ENCODE measurements around the gene OLR1. TPM values are rescaled to one million over a fixed set of nuclear protein-coding genes. Genes with fewer than 3 reads are reported as not detected.
"Not testable (repeated sequence)": the region's sequence is repeated elsewhere in the genome, so short reads cannot be mapped to it uniquely, and the experiment has no call there.

The OLR1 gene
- 1 to 10 TPM in 2 of 5 donors, under 1 TPM in 3; 0.31 to 1.8 (median 0.54) TPM for polyA plus RNA-seq (ENCODE audit: insufficient read depth in 1 of 5, insufficient read length in 5 of 5, low replicate concordance in 1 of 5)
- long read RNA-seq, donor 1, partial matches to known transcripts: 0 of 1 reads
- long read RNA-seq, donor 1, other reads (novel, unspliced or antisense): 0 of 1 reads
- long read RNA-seq, donor 2: 0 reads
- long read RNA-seq, donor 3, partial matches to known transcripts: 0 of 1 reads
- long read RNA-seq, donor 3, other reads (novel, unspliced or antisense): 0 of 1 reads
- long read RNA-seq, donor 4: 0 reads
- long read RNA-seq, donor 5: 0 reads
- long read RNA-seq, donor 6: 0 reads
- long read RNA-seq, donor 7: 0 reads
- long read RNA-seq, donor 8: 0 reads

- no peak for DNase-seq
Observed at GRCh38 chr12:10171973-10172728, at the start of gene OLR1. TSS of gene OLR1 (minus strand) at chr12:10172132. CDS start at chr12:10172077, 55 bp downstream.

GRCh38 chr12:10220398-10221077 lies 48.6 kb upstream of the OLR1 start:
- peak; percentile 27 to 37 for DNase-seq

DNA sequence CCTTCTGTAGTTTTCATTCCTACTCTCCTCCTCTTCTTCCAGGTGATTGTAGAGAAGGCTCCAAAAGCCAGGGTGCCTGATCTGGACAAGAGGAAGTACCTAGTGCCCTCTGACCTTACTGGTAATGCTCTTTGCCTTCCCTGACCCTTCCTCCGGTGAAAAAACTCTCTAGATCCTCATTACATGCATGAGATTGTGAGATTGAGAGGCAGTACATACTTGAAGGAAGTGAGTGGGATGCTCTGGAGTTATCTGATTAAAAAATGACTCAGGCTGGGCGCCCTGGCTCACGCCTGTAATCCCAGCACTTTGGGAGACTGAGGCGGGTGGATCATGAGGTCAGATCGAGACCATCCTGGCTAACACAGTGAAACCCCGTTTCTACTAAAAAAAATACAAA lies 46.1 kb upstream of the OLR1 start:
- no peak for DNase-seq

- DNase-seq: not testable (repeated sequence)
Observed at GRCh38 chr12:10215946-10216345, 44.0 kb upstream of the OLR1 start.

- DNase-seq: no peak
Observed at GRCh38 chr12:10215436-10215835, 43.5 kb upstream of the OLR1 start.

DNA sequence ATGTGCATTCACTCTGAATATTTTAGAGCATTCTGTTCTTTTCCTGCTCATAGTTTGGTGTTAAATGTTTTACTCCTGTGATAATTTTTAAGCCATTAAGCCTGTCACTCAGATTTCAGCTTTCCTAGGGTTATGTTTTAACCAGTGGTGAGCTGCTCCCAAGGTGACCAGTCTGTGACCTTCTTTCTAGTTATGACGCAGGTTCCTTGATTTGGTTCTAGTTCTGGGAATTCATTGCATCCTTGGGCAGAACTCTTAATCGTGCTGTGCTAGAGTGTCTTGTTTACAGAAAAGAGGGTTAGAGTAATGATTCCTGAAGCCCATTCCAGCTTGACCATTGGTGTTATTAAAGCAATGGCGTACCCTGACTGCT lies 42.9 kb upstream of the OLR1 start:
- DNase-seq: no peak

- no peak for DNase-seq
Observed at GRCh38 chr12:10214136-10214894, 42.4 kb upstream of the OLR1 start.

- peak; percentile 77 to 80 for DNase-seq
Observed at GRCh38 chr12:10213168-10214135, 41.5 kb upstream of the OLR1 start.

DNA sequence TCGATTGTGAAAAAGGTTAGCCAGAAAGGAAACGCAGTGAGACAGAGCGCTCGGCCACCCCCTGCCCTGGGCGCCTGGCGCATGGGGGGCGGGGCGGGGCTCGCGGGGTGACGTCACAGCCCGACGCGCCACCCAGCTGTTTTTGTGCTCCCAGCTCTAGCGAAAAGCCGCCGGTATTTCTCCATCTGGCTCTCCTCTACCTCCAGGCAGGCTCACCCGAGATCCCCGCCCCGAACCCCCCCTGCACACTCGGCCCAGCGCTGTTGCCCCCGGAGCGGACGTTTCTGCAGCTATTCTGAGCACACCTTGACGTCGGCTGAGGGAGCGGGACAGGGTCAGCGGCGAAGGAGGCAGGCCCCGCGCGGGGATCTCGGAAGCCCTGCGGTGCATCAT lies 40.8 kb upstream of the OLR1 start, which contains the start of gene GABARAPL1:
Gene GABARAPL1, plus strand, starts transcription at position 139 of the 393 bp plus-strand sequence. Its CDS starts 253 bp downstream, at position 392.
- DNase-seq: peak; percentile 87 to 89

DNA sequence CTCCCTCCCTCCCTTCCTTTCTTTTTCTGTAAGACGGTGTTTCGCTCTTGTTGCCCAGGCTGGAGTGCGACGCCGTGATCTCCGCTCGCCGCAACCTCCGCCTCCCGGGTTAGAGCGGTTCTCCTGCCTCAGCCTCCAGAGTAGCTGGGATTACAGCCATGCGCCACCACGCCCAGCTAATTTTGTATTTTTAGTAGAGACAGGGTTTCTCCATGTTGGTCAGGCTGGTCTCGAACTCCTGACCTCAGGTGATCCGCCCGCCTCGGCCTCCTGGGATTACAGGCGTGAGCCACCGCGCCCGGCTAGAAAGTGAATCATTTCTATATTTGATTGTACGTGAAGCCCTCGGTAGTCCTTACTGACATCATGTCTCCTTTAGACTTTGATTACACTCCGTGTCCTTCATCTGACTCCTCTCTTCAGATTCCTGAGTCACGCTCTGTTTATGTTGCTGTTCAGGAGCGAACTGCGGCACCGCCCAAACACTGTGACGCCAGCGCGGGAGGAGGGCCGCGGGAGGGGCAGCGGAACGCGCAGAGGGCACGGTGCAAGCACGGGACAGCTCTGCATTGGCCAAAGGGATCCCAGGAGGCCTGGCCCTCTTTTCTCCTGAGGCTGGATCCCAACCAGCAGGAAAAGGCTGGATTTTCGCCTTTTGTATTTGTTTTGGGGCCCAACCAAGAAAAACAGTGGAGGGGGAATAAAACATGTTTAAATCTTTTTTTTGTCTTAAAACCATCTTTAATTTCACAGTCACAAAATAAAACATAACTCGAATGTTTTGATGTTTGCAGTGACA lies 40.2 kb upstream of the OLR1 start:
- peak; percentile 95 to 97 for DNase-seq

DNA sequence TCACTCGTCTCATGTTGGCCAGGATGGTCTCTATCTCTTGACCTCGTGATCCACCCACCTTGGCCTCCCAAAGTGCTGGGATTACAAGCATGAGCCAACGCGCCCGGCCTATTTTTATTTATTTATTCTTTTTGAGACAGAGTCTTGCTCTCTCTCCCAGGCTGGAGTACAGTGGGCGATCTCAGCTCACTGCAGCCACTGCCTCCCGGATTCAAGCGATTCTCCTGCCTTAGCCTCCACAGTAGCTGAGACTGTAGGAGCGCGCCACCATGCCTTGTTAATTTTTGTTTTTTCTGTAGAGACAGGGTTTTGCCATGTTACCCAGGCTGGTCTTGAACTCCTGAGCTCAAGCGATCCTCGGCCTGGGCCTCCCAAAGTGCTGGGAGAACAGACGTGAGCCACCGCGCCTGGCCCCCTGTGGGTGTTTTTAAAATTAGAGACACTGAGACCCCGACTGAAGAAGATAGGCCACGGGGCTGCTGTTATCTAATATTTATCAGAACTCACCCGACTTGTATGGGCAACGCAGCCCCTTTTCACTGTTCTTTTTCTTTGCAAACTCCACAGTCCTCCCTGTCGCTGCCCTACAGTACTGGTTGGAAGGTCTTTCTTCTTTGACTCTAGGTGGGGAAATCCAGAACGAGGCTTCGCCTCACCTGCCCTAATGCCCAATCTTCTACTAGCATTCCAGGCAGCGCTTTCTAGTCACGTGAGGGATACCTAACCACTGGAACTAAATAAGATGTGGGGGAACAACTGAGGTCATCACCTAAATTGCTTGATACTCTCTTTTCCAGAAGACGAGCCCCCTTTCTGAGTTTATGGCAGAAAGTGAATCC lies 39.4 kb upstream of the OLR1 start:
- DNase-seq: no peak

- no peak for DNase-seq
Observed at GRCh38 chr12:10210225-10210624, 38.3 kb upstream of the OLR1 start.

DNA sequence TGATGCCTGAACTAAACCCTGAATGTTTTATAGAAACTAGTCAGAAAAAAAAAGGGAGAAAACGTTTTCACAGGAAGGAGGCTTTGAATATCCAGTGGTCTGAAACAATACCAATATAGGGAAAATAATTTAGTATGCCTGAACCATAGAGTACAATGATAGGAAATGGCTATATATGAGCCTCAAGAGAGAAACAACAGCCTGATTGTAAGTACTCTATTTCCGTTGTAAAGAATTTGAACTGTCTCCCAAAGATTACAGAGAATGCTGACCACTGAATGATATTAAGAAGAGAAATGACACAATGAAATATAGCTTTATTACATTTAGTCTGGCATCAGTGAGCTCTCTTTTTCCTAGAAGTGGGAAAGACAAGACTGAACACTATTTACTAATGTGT lies 35.2 kb upstream of the OLR1 start:
- DNase-seq: no peak

DNA sequence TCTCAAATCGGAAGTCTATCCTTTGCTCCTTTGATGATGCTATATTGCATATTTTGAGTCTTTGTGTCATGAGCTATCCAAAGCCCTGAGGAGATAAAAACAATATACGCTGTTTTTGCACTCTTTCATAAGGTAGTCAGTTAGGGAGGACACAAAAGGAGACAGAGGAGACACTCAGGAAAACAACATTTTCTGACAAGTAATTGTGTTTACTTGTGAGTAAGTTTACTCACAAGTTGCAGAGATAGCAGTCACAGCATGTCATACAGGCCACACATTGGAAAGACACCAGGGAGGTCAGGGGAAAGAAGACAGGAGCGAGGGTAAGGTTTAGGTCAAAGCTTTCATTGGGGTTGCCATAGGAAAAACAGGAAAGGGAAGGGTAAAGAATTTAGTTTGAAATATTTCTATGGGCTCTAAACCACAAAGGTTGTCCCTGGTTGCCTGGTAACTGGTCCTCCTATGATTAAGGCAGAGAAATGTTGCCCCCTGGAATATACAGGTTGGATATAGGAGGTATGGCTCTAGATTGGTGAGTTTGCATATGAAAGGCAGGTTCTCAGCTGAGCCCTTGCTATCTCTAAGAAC lies 33.4 kb upstream of the OLR1 start:
- no peak for DNase-seq

GRCh38 chr12:10204495-10204894 lies 32.6 kb upstream of the OLR1 start:
- not testable (repeated sequence) for DNase-seq

DNA sequence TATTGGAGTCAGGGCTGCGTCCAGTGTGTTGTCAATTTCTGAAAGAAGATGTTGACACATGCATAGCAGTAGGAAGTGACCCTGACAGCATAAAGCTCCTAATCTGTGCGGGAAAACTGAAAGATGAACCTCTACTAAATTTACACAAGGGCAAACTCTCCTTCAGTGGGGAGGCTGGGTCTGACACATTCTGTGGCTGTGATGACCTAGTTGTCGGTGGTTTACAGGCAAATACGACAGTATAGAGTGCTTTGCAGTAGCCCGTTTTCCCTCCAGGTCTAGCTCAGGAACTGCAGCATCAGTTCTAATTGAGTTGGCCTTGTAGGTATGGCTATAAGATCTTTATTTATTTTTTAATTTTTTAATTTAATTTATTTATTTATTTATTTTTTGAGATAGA lies 25.9 kb upstream of the OLR1 start:
- DNase-seq: no peak

- DNase-seq: no peak
Observed at GRCh38 chr12:10196210-10196609, 24.3 kb upstream of the OLR1 start.

GRCh38 chr12:10194160-10194670 lies 22.3 kb upstream of the OLR1 start:
- no peak for DNase-seq

Data from right lung (tissue), 10 donors.